Lower leg skin (tissue), 3 donors: ENCODE results near the gene THY1.

Experiments used
- POLR2A ChIP-seq, 2 donors: fragments of 450-650 bp; IDR thresholded peaks; one replicate each; pipeline ENCODE4 v1.6.1; 2016 to 2017; ENCODE audit warnings: antibody characterized with exemption in 2 of 2, mild to moderate bottlenecking in 1 of 2, moderate library complexity in 1 of 2
- TF ChIP-seq, protein P1 (sequence below), 3 donors: fragments of 450-650 bp; IDR thresholded peaks; one replicate each; pipeline ENCODE4 v1.5.1; 2016; ENCODE audit warnings: antibody characterized with exemption in 3 of 3, mild to moderate bottlenecking in 3 of 3, moderate library complexity in 2 of 3

DNA sequence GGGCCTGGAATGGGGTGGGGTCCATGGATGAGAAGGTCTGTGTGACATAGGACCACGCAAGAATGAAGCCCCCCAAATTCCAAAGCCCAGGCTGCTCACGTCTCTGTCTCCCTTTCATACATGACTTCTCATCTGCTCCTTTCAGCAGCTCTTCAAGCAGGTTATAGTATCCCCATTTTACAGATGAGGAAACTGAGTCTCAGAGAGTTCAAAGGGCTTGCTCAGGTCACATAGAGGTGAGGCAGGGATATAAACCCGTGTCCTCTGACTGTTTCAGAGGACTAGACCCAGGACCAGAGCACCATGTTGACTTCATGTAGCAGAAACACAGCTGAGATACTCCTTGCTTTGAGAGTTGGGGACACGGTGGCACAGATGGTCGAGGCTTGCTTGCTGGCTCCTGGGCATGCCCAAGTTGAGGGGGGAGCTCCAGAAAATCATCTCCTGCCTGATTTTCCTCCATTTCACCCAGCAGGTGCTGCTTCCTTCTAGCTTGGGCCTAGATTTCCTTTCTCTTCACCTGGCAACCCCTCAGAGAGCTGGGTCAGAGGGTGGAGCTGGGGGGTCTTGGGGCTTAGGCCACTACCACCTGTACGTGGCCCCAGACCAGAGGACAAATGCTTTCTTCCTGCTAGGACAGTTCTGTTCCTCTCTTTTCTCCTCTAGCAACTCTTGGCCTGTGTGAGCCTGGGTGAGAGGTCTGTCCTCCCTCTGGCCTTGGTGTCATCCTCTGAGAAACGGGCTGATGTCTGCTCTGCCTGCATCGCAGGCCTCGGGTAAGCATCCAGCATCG is 24.1 kb upstream of the THY1 start:
- no peak for TF ChIP-seq POLR2A (IDR thresholded peaks at IDR 0.05)
- TF ChIP-seq, protein P1, sequence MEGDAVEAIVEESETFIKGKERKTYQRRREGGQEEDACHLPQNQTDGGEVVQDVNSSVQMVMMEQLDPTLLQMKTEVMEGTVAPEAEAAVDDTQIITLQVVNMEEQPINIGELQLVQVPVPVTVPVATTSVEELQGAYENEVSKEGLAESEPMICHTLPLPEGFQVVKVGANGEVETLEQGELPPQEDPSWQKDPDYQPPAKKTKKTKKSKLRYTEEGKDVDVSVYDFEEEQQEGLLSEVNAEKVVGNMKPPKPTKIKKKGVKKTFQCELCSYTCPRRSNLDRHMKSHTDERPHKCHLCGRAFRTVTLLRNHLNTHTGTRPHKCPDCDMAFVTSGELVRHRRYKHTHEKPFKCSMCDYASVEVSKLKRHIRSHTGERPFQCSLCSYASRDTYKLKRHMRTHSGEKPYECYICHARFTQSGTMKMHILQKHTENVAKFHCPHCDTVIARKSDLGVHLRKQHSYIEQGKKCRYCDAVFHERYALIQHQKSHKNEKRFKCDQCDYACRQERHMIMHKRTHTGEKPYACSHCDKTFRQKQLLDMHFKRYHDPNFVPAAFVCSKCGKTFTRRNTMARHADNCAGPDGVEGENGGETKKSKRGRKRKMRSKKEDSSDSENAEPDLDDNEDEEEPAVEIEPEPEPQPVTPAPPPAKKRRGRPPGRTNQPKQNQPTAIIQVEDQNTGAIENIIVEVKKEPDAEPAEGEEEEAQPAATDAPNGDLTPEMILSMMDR (IDR thresholded peaks at IDR 0.05): no peak
